Measurements from ENCODE around the gene NEXN.

NEXN gene

DNA sequence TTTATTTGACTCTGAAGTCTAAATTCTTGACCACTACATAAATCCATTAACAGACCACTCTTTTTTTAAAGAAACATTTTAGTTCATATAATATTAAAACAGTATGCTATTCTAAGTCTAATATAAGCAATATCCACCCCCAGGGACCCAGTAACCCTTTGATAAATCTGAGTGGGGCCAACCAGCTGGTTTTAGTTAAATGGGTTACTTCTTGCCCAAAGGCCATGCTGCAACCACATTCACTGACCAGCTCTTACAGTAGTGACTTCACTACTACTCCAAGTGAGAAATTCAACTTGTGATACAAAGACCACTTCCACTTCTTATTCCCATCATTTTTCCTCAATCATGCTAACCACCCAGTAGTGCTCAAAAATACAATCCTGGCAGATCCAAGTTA, 70.0 kb downstream of the NEXN start:
- Histone ChIP-seq H3K36me3 (ENCODE audit: insufficient read depth, insufficient read length, low read length) (peaks cover 100% of the 10 kb centered on the region), H3K4me3 (ENCODE audit: insufficient read length, low read depth) (no peak overlapping the region), H3K27me3 (ENCODE audit: insufficient read depth, insufficient read length) (no peaks in the 10 kb centered on the region), H3K4me1 (ENCODE audit: insufficient read depth, insufficient read length) (no peaks in the 10 kb centered on the region), H3K9ac (ENCODE audit: insufficient read length, low read depth) (no peak overlapping the region), H3K9me3 (ENCODE audit: insufficient read depth, low read length) (no peaks in the 10 kb centered on the region)
- no peak for DNase-seq (ENCODE audit: low read depth, low spot score)
- no peak for TF ChIP-seq ZNF274 (IDR thresholded peaks at IDR 0.05; ENCODE audit: low read depth, low read length)
- TF ChIP-seq YY1 (IDR thresholded peaks at IDR 0.05; ENCODE audit: insufficient read depth, insufficient read length), result no peak
- no peak for TF ChIP-seq SUZ12 (IDR thresholded peaks at IDR 0.05; ENCODE audit: extremely low read depth, insufficient read depth, insufficient read length)

DNA sequence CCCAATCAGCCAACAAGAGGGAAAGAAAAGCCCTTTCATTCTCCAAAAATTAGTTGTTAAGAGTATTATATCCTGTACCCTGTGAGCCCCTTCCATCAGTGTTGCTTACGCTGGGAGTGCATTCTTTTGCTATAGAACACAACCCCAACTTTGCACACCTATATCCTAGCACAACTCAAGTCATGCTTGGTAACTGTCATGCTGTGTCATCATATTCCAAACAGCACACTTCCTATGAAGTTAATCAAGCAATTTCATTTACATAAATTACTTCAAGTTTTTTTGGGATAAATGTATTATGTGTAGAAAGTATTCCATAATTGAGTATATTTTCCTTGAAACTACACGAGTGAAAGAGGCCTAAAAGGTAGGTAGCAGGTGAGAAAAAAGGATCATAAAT, 70.4 kb downstream of the NEXN start:
- Histone ChIP-seq H3K9me3 (ENCODE audit: insufficient read depth, low read length) (no peaks in the 10 kb centered on the region), H3K36me3 (ENCODE audit: insufficient read depth, insufficient read length, low read length) (peaks cover 100% of the 10 kb centered on the region), H3K9ac (ENCODE audit: insufficient read length, low read depth) (no peak overlapping the region), H3K27me3 (ENCODE audit: insufficient read depth, insufficient read length) (no peaks in the 10 kb centered on the region), H3K4me3 (ENCODE audit: insufficient read length, low read depth) (no peak overlapping the region), H3K4me1 (ENCODE audit: insufficient read depth, insufficient read length) (no peaks in the 10 kb centered on the region)
- DNase-seq (ENCODE audit: low read depth, low spot score), result no peak
- no peak for TF ChIP-seq YY1 (IDR thresholded peaks at IDR 0.05; ENCODE audit: insufficient read depth, insufficient read length)
- no peak for TF ChIP-seq SUZ12 (IDR thresholded peaks at IDR 0.05; ENCODE audit: extremely low read depth, insufficient read depth, insufficient read length)
- no peak for TF ChIP-seq ZNF274 (IDR thresholded peaks at IDR 0.05; ENCODE audit: low read depth, low read length)

DNA sequence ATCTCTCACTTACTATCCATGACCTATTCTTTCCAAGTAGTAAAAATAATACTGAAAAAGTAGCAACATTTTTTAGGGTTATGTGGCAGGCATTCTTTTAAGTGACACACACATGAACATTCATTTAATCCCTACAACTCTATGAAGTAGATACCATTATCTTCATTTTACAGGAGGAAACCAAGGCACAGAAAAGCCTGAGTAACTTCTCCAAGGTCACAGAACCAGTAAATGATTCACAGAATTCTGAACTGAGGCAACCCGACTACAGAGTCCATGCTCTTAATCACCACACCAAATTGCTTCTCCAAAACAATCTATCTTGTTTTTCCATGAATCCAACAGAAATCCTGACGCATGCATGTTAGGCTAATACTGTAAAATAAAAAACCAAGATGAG, 73.0 kb downstream of the NEXN start:
- H3K27me3 ChIP-seq (ENCODE audit: insufficient read depth, insufficient read length), result no peaks in the 10 kb centered on the region
- no peak for DNase-seq (ENCODE audit: low read depth, low spot score)
- H3K9ac ChIP-seq (ENCODE audit: insufficient read length, low read depth), result no peak overlapping the region
- no peaks in the 10 kb centered on the region for H3K9me3 ChIP-seq (ENCODE audit: insufficient read depth, low read length)
- H3K4me1 ChIP-seq (ENCODE audit: insufficient read depth, insufficient read length), result no peaks in the 10 kb centered on the region
- no peak overlapping the region for H3K4me3 ChIP-seq (ENCODE audit: insufficient read length, low read depth)
- peaks cover 100% of the 10 kb centered on the region for H3K36me3 ChIP-seq (ENCODE audit: insufficient read depth, insufficient read length, low read length)
- TF ChIP-seq SUZ12 (IDR thresholded peaks at IDR 0.05; ENCODE audit: extremely low read depth, insufficient read depth, insufficient read length) (no peak), ZNF274 (IDR thresholded peaks at IDR 0.05; ENCODE audit: low read depth, low read length) (no peak), YY1 (IDR thresholded peaks at IDR 0.05; ENCODE audit: insufficient read depth, insufficient read length) (no peak)

DNA sequence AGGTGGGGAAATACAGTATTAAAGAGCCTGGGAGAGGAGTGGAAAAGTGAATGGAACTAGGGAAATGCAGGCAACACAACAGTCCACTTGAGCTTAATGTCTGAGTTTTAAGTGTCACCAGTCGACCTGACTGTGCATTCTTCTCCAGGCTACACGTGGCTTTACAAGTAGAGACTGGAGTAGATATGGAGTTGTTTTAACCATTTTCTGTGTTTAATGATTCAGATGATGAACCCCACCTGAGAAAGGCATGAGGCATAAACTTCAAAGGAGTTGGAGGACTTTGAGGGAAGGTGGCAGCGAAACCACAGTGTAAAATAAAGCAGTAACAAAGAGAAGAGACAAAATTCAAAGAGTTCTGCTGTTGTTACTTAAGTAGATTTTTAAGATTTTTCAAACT, 77.9 kb downstream of the NEXN start:
- Histone ChIP-seq H3K4me3 (ENCODE audit: insufficient read length, low read depth) (no peak overlapping the region), H3K36me3 (ENCODE audit: insufficient read depth, insufficient read length, low read length) (peaks cover 99% of the 10 kb centered on the region), H3K9me3 (ENCODE audit: insufficient read depth, low read length) (no peaks in the 10 kb centered on the region), H3K9ac (ENCODE audit: insufficient read length, low read depth) (no peak overlapping the region), H3K27me3 (ENCODE audit: insufficient read depth, insufficient read length) (no peaks in the 10 kb centered on the region), H3K4me1 (ENCODE audit: insufficient read depth, insufficient read length) (no peaks in the 10 kb centered on the region)
- DNase-seq (ENCODE audit: low read depth, low spot score), result no peak
- no peak for TF ChIP-seq ZNF274 (IDR thresholded peaks at IDR 0.05; ENCODE audit: low read depth, low read length)
- TF ChIP-seq YY1 (IDR thresholded peaks at IDR 0.05; ENCODE audit: insufficient read depth, insufficient read length), result no peak
- no peak for TF ChIP-seq SUZ12 (IDR thresholded peaks at IDR 0.05; ENCODE audit: extremely low read depth, insufficient read depth, insufficient read length)

DNA sequence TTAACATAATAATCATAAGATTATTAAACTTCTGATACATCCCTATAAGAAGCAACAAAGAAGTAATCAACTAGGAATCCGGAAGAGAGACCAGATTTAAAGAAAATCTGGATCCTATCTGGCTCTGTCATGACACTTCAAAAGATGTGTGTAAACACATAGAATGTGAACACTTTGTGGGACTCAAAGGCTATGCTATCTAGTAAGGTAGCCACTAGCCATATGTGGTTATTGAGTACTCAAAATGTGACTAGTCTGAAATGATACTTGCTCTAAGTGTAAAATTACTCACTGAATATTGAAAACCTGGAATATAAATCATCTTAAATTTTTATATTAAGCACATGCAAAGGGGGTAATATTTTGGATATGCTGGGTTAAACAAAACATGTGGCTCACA, 81.8 kb downstream of the NEXN start:
- peaks cover 88% of the 10 kb centered on the region for H3K36me3 ChIP-seq (ENCODE audit: insufficient read depth, insufficient read length, low read length)
- no peak overlapping the region for H3K9ac ChIP-seq (ENCODE audit: insufficient read length, low read depth)
- DNase-seq (ENCODE audit: low read depth, low spot score), result no peak
- no peak for TF ChIP-seq SUZ12 (IDR thresholded peaks at IDR 0.05; ENCODE audit: extremely low read depth, insufficient read depth, insufficient read length)
- no peak for TF ChIP-seq YY1 (IDR thresholded peaks at IDR 0.05; ENCODE audit: insufficient read depth, insufficient read length)
- TF ChIP-seq ZNF274 (IDR thresholded peaks at IDR 0.05; ENCODE audit: low read depth, low read length), result no peak
- no peak overlapping the region for H3K4me3 ChIP-seq (ENCODE audit: insufficient read length, low read depth)
- H3K9me3 ChIP-seq (ENCODE audit: insufficient read depth, low read length), result no peaks in the 10 kb centered on the region
- no peaks in the 10 kb centered on the region for H3K27me3 ChIP-seq (ENCODE audit: insufficient read depth, insufficient read length)
- no peaks in the 10 kb centered on the region for H3K4me1 ChIP-seq (ENCODE audit: insufficient read depth, insufficient read length)

DNA sequence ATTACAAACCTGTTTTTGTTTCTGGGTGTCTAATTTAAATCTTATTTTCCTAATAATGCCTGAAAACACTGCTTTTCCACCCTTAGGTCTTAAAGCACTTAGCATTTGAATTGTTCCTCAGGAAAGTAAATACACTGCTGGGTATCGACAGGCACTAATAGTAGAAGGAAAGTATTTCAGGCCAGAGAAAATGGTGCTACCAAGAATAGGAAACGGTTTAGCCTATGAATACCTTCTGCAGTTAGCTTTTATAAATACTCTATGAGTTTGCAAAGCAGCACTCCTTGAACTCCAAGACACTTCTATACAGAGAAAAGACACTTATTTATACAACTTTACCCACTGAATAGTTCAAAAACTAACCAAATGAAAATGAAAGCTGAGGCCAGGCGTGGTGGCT, 83.7 kb downstream of the NEXN start:
- Histone ChIP-seq H3K9ac (ENCODE audit: insufficient read length, low read depth) (no peak overlapping the region), H3K27me3 (ENCODE audit: insufficient read depth, insufficient read length) (no peaks in the 10 kb centered on the region), H3K36me3 (ENCODE audit: insufficient read depth, insufficient read length, low read length) (peaks cover 86% of the 10 kb centered on the region), H3K4me3 (ENCODE audit: insufficient read length, low read depth) (no peak overlapping the region), H3K4me1 (ENCODE audit: insufficient read depth, insufficient read length) (no peaks in the 10 kb centered on the region), H3K9me3 (ENCODE audit: insufficient read depth, low read length) (no peaks in the 10 kb centered on the region)
- DNase-seq (ENCODE audit: low read depth, low spot score), result no peak
- no peak for TF ChIP-seq ZNF274 (IDR thresholded peaks at IDR 0.05; ENCODE audit: low read depth, low read length)
- no peak for TF ChIP-seq YY1 (IDR thresholded peaks at IDR 0.05; ENCODE audit: insufficient read depth, insufficient read length)
- no peak for TF ChIP-seq SUZ12 (IDR thresholded peaks at IDR 0.05; ENCODE audit: extremely low read depth, insufficient read depth, insufficient read length)

DNA sequence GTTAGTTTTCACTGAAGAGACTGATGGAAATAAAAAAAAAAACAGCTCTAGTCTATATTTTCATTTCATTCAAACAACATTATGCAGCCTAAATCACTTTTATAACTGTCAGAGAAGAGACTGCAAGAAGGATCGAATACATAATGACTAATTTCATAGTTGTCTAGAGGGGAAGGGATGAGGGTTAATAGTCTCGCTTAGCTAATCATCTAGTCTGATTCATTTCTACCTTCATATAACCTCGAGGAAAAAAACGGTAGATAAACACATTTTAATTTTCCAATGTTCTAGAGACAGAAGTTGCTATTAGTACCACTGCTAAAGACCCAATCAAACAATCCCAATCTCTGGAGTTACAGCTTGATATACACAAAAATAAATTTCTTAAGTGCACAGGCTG, 87.0 kb downstream of the NEXN start:
- Histone ChIP-seq H3K9me3 (ENCODE audit: insufficient read depth, low read length) (no peaks in the 10 kb centered on the region), H3K36me3 (ENCODE audit: insufficient read depth, insufficient read length, low read length) (peaks cover 69% of the 10 kb centered on the region), H3K9ac (ENCODE audit: insufficient read length, low read depth) (no peak overlapping the region), H3K27me3 (ENCODE audit: insufficient read depth, insufficient read length) (no peaks in the 10 kb centered on the region), H3K4me3 (ENCODE audit: insufficient read length, low read depth) (peak overlapping the region; percentile 100), H3K4me1 (ENCODE audit: insufficient read depth, insufficient read length) (no peaks in the 10 kb centered on the region)
- DNase-seq (ENCODE audit: low read depth, low spot score), result no peak
- TF ChIP-seq SUZ12 (IDR thresholded peaks at IDR 0.05; ENCODE audit: extremely low read depth, insufficient read depth, insufficient read length) (no peak), ZNF274 (IDR thresholded peaks at IDR 0.05; ENCODE audit: low read depth, low read length) (no peak), YY1 (IDR thresholded peaks at IDR 0.05; ENCODE audit: insufficient read depth, insufficient read length) (no peak)

DNA sequence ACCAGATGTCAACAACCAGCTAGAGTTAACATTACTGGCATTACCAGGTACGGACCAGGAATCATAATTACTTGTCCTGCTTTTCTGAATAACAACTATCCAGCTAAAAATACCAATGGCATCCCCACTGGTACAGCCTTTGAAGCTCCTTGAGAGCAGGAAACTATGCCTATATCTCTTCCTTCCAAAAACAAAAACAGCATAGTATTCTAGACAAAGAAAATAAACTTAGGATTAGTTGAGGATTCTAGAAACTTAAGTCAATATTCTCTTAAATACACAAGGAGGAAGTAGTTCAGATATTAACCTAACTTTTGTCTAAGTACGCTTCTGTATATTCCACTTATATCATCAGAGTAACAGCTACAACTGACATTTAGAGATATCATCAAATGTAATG, 87.5 kb downstream of the NEXN start:
- Histone ChIP-seq H3K9ac (ENCODE audit: insufficient read length, low read depth) (peak overlapping the region; percentile 23), H3K9me3 (ENCODE audit: insufficient read depth, low read length) (no peaks in the 10 kb centered on the region), H3K27me3 (ENCODE audit: insufficient read depth, insufficient read length) (no peaks in the 10 kb centered on the region), H3K4me3 (ENCODE audit: insufficient read length, low read depth) (peak overlapping the region; percentile 100), H3K36me3 (ENCODE audit: insufficient read depth, insufficient read length, low read length) (peaks cover 68% of the 10 kb centered on the region), H3K4me1 (ENCODE audit: insufficient read depth, insufficient read length) (no peaks in the 10 kb centered on the region)
- DNase-seq (ENCODE audit: low read depth, low spot score), result no peak
- TF ChIP-seq ZNF274 (IDR thresholded peaks at IDR 0.05; ENCODE audit: low read depth, low read length), result no peak
- TF ChIP-seq YY1 (IDR thresholded peaks at IDR 0.05; ENCODE audit: insufficient read depth, insufficient read length), result no peak
- no peak for TF ChIP-seq SUZ12 (IDR thresholded peaks at IDR 0.05; ENCODE audit: extremely low read depth, insufficient read depth, insufficient read length)

All from NT2/D1 (cell line).